ENCODE measurements around the gene SIGLEC1.

GRCh38 chr20:3733119-3733995 lies 21.0 kb upstream of the SIGLEC1 start:
- no peak for TF ChIP-seq POLR2A (IDR thresholded peaks at IDR 0.05; ENCODE audit: low read depth, low read length)
- TF ChIP-seq, protein P1, sequence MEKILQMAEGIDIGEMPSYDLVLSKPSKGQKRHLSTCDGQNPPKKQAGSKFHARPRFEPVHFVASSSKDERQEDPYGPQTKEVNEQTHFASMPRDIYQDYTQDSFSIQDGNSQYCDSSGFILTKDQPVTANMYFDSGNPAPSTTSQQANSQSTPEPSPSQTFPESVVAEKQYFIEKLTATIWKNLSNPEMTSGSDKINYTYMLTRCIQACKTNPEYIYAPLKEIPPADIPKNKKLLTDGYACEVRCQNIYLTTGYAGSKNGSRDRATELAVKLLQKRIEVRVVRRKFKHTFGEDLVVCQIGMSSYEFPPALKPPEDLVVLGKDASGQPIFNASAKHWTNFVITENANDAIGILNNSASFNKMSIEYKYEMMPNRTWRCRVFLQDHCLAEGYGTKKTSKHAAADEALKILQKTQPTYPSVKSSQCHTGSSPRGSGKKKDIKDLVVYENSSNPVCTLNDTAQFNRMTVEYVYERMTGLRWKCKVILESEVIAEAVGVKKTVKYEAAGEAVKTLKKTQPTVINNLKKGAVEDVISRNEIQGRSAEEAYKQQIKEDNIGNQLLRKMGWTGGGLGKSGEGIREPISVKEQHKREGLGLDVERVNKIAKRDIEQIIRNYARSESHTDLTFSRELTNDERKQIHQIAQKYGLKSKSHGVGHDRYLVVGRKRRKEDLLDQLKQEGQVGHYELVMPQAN (conservative IDR thresholded peaks at IDR 0.05), result no peak
- no peak for TF ChIP-seq BCL11A (IDR thresholded peaks at IDR 0.05; ENCODE audit: low read depth, low read length)
- TF ChIP-seq POLR2AphosphoS5 (IDR thresholded peaks at IDR 0.05; ENCODE audit: low read length), result no peak
- TF ChIP-seq, protein P2, sequence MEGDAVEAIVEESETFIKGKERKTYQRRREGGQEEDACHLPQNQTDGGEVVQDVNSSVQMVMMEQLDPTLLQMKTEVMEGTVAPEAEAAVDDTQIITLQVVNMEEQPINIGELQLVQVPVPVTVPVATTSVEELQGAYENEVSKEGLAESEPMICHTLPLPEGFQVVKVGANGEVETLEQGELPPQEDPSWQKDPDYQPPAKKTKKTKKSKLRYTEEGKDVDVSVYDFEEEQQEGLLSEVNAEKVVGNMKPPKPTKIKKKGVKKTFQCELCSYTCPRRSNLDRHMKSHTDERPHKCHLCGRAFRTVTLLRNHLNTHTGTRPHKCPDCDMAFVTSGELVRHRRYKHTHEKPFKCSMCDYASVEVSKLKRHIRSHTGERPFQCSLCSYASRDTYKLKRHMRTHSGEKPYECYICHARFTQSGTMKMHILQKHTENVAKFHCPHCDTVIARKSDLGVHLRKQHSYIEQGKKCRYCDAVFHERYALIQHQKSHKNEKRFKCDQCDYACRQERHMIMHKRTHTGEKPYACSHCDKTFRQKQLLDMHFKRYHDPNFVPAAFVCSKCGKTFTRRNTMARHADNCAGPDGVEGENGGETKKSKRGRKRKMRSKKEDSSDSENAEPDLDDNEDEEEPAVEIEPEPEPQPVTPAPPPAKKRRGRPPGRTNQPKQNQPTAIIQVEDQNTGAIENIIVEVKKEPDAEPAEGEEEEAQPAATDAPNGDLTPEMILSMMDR (IDR thresholded peaks at IDR 0.05 in 2 of 3, conservative IDR thresholded peaks at IDR 0.05 in 1 of 3; ENCODE audit: control insufficient read depth in 2 of 3, extremely low read depth in 1 of 3, insufficient read depth in 1 of 3, low read depth in 3 of 3, low read length in 3 of 3), result no peak
- TF ChIP-seq CREB1 (IDR thresholded peaks at IDR 0.05; ENCODE audit: low read depth), result no peak
